Keratinocyte (primary cell): Measurements from ENCODE around the gene ADAMTSL5.

Source experiments
- CTCF ChIP-seq, 3 experiments: IDR thresholded peaks in 1 of 3; conservative IDR thresholded peaks in 1 of 3; optimal IDR thresholded peaks in 1 of 3; 2 replicates in 2 of 3; 3 replicates in 1 of 3; pipeline versions ENCODE3 to v1.5.1; 2011; ENCODE audit warnings: low read length in 3 of 3, mild to moderate bottlenecking in 3 of 3, moderate library complexity in 2 of 3, control low read depth in 1 of 3, inconsistent platforms in 1 of 3; ENCODE audit not compliant: insufficient read depth in 2 of 3; ENCODE audit errors: extremely low read depth in 1 of 3
- EZH2 ChIP-seq: IDR thresholded peaks from one replicate; pipeline ENCODE4 v1.6.1; 2012; ENCODE audit warnings: inconsistent platforms, mild to moderate bottlenecking, low read length, moderate library complexity

GRCh38 chr19:1483979-1484428, 28.8 kb downstream of the ADAMTSL5 start:
- no peak for TF ChIP-seq CTCF (optimal IDR thresholded peaks at IDR 0.05 in 1 of 3, IDR thresholded peaks at IDR 0.05 in 1 of 3, conservative IDR thresholded peaks at IDR 0.05 in 1 of 3; ENCODE audit: extremely low read depth in 1 of 3, insufficient read depth in 2 of 3, low read length in 3 of 3)
- no peak for TF ChIP-seq EZH2
